HL-60 (cell line): ENCODE measurements around the gene LSM2.

Experiments
- DNase-seq, 2 experiments: peaks; one replicate each; pipeline ENCODE4 v3.0.0-alpha.2; 2010 to 2020; ENCODE audit warnings: low read depth in 1 of 2, low spot score in 1 of 2
- H3K27ac ChIP-seq: fragments of 250-450 bp; sonication (Bioruptor Pico); replicated peaks from 2 replicates; pipeline ENCODE4 v1.5.1; 2020; ENCODE audit warnings: mild to moderate bottlenecking, moderate library complexity
- H3K27me3 ChIP-seq: fragments of 250-450 bp; sonication (Bioruptor Pico); 2 replicates; pipeline ENCODE4 v1.5.1; 2021; ENCODE audit warnings: mild to moderate bottlenecking, moderate library complexity; ENCODE audit not compliant: insufficient read depth, poor library complexity, severe bottlenecking
- H3K4me3 ChIP-seq: replicated peaks from 2 replicates; pipeline ENCODE4 v1.5.1; 2011; ENCODE audit warnings: mild to moderate bottlenecking, control low read depth, low read length; ENCODE audit not compliant: insufficient read depth
- GABPA ChIP-seq: IDR thresholded peaks from 2 replicates; pipeline ENCODE4 v1.6.1; 2012; ENCODE audit warnings: low read depth
- POLR2AphosphoS5 ChIP-seq: IDR thresholded peaks from 2 replicates; pipeline ENCODE4 v1.6.1; 2012; ENCODE audit warnings: low read depth
- SPI1 ChIP-seq: IDR thresholded peaks from 2 replicates; pipeline ENCODE4 v1.6.1; 2012; ENCODE audit warnings: low read depth, mild to moderate bottlenecking, borderline replicate concordance
- TF ChIP-seq, protein P1 (sequence below): IDR thresholded peaks from one replicate; pipeline ENCODE4 v1.5.1; 2011; ENCODE audit warnings: low read length, control low read depth, inconsistent platforms; ENCODE audit not compliant: insufficient read depth
- TF ChIP-seq, protein P2 (sequence below): IDR thresholded peaks from 2 replicates; pipeline ENCODE4 v1.6.1; 2012; ENCODE audit warnings: low read depth; ENCODE audit not compliant: insufficient replicate concordance

Gene LSM2

DNA sequence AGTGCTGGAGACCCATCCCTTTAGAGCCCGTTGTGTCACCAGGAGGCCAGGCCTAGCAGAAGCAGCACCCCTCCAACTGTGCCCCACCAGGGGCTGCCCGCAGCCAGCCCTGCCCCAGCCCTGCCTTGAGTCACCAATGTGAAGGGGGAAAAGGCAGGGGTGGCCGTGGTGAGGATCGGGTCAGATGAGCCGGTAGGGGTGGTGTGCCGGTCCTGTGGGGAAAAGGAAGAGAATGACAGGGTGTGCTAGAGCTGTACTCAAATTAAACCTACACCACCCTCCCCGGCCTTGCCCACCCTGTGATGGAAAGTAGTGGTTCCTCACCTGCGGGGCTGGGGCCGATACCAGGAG is 41.2 kb downstream of the LSM2 start:
- DNase-seq: no peak
- no peak overlapping the region for H3K4me3 ChIP-seq

DNA sequence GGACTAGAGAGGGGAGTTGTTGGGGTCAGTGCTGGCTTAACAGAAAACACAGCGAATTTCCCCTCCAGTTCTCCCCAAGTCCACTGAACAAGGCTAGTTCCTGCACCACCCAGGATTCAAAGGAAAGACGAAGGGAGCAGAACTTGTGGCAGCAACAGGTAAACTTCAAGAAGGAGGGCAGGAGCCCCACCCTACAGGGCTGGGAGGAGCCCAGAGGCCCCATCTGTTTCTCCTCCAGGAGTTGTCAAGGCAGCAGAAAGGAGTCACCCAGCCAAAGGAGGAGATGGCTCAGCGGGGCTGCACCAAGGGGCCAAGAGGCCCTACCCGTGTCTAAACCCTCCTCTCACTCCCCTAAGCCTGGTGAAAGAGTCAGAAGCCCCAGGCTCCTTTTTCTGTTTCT is 42.6 kb downstream of the LSM2 start:
- Histone ChIP-seq H3K4me3 (no peak overlapping the region), H3K27me3 (no peaks in the 10 kb centered on the region), H3K27ac (no peak overlapping the region)
- no peak for TF ChIP-seq POLR2AphosphoS5
- no peak for TF ChIP-seq SPI1
- TF ChIP-seq, protein P1, sequence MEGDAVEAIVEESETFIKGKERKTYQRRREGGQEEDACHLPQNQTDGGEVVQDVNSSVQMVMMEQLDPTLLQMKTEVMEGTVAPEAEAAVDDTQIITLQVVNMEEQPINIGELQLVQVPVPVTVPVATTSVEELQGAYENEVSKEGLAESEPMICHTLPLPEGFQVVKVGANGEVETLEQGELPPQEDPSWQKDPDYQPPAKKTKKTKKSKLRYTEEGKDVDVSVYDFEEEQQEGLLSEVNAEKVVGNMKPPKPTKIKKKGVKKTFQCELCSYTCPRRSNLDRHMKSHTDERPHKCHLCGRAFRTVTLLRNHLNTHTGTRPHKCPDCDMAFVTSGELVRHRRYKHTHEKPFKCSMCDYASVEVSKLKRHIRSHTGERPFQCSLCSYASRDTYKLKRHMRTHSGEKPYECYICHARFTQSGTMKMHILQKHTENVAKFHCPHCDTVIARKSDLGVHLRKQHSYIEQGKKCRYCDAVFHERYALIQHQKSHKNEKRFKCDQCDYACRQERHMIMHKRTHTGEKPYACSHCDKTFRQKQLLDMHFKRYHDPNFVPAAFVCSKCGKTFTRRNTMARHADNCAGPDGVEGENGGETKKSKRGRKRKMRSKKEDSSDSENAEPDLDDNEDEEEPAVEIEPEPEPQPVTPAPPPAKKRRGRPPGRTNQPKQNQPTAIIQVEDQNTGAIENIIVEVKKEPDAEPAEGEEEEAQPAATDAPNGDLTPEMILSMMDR: no peak
- no peak for TF ChIP-seq GABPA
- TF ChIP-seq, protein P2, sequence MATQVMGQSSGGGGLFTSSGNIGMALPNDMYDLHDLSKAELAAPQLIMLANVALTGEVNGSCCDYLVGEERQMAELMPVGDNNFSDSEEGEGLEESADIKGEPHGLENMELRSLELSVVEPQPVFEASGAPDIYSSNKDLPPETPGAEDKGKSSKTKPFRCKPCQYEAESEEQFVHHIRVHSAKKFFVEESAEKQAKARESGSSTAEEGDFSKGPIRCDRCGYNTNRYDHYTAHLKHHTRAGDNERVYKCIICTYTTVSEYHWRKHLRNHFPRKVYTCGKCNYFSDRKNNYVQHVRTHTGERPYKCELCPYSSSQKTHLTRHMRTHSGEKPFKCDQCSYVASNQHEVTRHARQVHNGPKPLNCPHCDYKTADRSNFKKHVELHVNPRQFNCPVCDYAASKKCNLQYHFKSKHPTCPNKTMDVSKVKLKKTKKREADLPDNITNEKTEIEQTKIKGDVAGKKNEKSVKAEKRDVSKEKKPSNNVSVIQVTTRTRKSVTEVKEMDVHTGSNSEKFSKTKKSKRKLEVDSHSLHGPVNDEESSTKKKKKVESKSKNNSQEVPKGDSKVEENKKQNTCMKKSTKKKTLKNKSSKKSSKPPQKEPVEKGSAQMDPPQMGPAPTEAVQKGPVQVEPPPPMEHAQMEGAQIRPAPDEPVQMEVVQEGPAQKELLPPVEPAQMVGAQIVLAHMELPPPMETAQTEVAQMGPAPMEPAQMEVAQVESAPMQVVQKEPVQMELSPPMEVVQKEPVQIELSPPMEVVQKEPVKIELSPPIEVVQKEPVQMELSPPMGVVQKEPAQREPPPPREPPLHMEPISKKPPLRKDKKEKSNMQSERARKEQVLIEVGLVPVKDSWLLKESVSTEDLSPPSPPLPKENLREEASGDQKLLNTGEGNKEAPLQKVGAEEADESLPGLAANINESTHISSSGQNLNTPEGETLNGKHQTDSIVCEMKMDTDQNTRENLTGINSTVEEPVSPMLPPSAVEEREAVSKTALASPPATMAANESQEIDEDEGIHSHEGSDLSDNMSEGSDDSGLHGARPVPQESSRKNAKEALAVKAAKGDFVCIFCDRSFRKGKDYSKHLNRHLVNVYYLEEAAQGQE: no peak
- no peak for DNase-seq

More for the DNA sequence above, 41.2 kb downstream of the LSM2 start:
- H3K27me3 ChIP-seq: no peaks in the 10 kb centered on the region
- H3K27ac ChIP-seq: no peak overlapping the region
- no peak for TF ChIP-seq GABPA
- TF ChIP-seq SPI1: no peak
- TF ChIP-seq, protein P2: no peak
- TF ChIP-seq, protein P1: no peak
- TF ChIP-seq POLR2AphosphoS5: no peak

DNA sequence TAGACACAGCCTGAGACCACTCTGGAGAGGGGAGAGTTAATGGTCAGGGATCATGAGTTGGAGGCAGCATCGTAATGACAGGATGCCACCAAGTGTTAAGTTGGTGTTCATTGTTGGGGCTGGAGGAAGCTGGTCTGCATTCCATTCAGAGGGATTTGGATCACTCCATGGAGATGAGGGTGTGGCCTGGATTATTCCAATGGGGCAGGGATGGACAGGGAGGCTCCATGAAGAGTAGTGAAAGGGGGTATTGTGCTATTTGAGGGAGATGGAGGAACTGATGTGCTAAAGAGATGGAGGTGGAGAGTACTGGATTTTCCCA is 43.2 kb downstream of the LSM2 start:
- DNase-seq: no peak
- TF ChIP-seq GABPA (no peak), POLR2AphosphoS5 (no peak), SPI1 (no peak)
- TF ChIP-seq, protein P2: no peak
- TF ChIP-seq, protein P1: no peak
- no peak overlapping the region for H3K27ac ChIP-seq

More for the DNA sequence above, 43.2 kb downstream of the LSM2 start:
- no peaks in the 10 kb centered on the region for H3K27me3 ChIP-seq
- H3K4me3 ChIP-seq: no peak overlapping the region
